GM12865 (cell line): Measurements from ENCODE around the gene RNF166.
"Not testable (repeated sequence)": the region's sequence is repeated elsewhere in the genome, so short reads cannot be mapped to it uniquely, and the experiment has no call there.

Source experiments
- DNase-seq: peaks from one replicate; pipeline ENCODE4 v3.0.0; 2010; ENCODE audit warnings: low read depth
- H3K4me3 ChIP-seq: 2 replicates; pipeline ENCODE4 v1.5.1; 2011; ENCODE audit warnings: mild to moderate bottlenecking, low read depth, low read length, control low read depth
- CTCF ChIP-seq: IDR thresholded peaks from 2 replicates; pipeline ENCODE4 v1.5.1; 2011; ENCODE audit warnings: low read length, control low read depth, low read depth, inconsistent platforms; ENCODE audit not compliant: insufficient read depth; ENCODE audit errors: missing control alignments

RNF166 gene

GRCh38 chr16:88672776-88673175 is 33.4 kb downstream of the RNF166 start:
- no peak for DNase-seq
- no peak overlapping the region for H3K4me3 ChIP-seq
- no peak for TF ChIP-seq CTCF

GRCh38 chr16:88671806-88672205 is 34.4 kb downstream of the RNF166 start:
- H3K4me3 ChIP-seq: no peak overlapping the region
- TF ChIP-seq CTCF: no peak
- DNase-seq: no peak

DNA sequence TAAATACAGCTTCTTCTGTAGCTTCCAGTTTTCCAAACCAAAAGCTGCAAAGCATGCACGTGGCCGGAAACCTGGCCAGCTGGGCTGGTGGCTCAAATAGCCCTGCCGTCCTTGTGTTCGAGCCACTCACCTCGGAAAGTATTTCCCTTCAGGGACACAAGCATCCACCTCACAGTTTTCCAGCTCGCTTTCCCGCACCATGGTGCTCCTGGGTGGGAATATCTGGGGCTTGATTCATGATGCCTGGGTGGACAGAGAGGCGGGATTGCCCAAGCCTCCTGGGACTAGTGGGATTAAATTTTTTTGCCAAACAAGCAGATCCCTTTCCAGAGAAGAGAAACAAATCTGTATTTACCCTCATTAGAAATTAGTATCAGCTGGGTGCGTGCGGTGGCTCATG is 36.2 kb downstream of the RNF166 start:
- H3K4me3 ChIP-seq: no peak overlapping the region
- no peak for DNase-seq
- no peak for TF ChIP-seq CTCF

DNA sequence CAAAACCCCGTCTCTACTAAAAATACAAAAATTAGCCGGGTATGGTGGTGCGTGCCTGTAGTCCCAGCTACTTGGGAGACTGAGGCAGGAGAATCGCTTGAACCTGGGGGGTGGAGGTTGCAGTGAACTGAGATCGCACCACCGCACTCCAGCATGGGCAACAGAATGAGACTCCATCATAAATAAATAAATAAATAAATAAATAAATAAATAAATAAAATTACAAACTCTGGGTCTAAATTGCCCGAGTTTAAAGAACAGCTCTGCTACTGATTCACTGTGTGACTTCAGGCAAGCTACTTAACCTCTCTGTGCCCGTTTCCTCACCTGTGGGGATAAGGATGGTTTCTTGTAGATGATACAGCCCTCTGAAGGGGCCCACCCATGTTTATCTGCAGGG is 36.7 kb downstream of the RNF166 start:
- not testable (repeated sequence) for DNase-seq, H3K4me3 ChIP-seq

GRCh38 chr16:88667461-88667860 is 38.7 kb downstream of the RNF166 start:
- no peak overlapping the region for H3K4me3 ChIP-seq
- DNase-seq: no peak
- no peak for TF ChIP-seq CTCF

GRCh38 chr16:88665570-88665969 is 40.6 kb downstream of the RNF166 start:
- TF ChIP-seq CTCF: no peak
- no peak overlapping the region for H3K4me3 ChIP-seq
- no peak for DNase-seq

DNA sequence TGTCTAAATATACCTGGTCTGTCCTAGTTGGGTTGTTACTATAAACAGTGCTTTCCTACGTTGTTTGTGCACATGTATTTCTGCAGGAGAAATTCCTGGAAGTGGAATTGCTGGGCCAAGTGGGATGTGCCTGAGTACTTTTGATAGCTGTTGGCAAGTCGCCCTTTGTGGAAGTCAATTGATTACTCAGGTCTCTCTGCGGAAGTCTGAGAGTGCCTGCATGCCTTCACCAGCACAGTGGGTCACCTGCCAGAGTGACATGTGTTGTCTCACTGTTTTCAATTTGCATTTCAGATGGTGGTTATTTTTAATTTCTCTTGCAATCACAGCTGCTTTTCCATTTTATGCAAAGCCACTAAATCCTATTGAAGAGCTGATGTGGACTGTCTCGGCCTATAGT is 41.1 kb downstream of the RNF166 start:
- H3K4me3 ChIP-seq: no peak overlapping the region
- TF ChIP-seq CTCF: no peak
- DNase-seq: peak; percentile 54

GRCh38 chr16:88662843-88663606 is 43.2 kb downstream of the RNF166 start, which contains the start of gene MVD:
Gene MVD, minus strand, starts transcription at chr16:88663091. Its CDS starts 11 bp downstream, at chr16:88663080.
- peak; percentile 99 for DNase-seq
- no peak for TF ChIP-seq CTCF
- H3K4me3 ChIP-seq: peak within 1 kb of the TSS; percentile 95
